NCI-H446 treated with DMSO at 0.1 percent for 48 hours (cell line): Measurements from ENCODE around the gene CHAD.

Experiments used
- DNase-seq: peaks from one replicate; lab custom pipeline; 2025; lab: John Stamatoyannopoulos, UW

CHAD gene

DNA sequence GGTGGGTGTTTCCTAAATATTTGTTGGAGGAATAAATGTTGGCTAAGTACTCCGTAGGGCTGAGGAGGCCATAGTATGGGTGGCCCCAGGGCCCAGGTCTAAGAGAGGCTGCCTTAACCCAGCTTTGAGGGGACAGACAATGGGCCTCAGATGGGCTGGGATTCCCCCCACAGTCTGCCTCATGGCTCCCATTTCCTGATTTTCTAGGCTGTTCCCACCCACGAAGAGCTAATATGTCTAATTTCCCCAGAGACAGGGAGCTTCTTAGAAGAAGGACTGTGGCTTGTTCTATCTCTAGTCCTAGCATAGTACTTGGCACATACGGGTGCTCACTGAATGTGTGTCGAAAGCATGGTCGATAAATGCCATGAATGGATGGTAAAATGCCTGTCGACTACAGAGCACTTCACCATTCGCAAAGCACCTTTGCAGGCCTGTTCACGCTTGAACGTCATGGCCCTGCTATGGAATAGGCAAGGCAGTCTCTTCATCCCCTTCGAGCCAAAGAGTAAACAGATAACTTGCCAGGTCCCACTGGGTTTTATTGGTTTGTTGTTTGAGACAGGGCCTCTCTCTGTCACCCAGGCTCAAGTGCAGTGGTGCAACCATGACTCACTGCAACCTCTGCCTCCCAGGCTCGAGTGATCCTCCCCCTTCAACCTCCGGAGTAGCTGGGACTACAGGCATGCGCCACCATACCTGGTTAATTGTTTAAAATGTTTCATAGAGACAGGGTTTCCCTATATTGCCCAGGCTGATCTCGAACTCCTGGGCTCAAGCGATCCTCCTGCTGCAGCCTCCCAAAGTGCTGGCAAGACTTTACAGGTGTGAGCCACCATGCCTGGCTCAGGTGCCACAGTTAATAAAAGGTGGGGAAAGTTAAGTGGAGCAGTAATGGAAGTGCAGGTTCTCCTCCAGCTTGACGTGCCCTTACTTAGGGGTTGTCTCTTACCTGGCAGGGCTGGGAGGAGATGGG lies 9.7 kb downstream of the CHAD start:
- no peak for DNase-seq

DNA sequence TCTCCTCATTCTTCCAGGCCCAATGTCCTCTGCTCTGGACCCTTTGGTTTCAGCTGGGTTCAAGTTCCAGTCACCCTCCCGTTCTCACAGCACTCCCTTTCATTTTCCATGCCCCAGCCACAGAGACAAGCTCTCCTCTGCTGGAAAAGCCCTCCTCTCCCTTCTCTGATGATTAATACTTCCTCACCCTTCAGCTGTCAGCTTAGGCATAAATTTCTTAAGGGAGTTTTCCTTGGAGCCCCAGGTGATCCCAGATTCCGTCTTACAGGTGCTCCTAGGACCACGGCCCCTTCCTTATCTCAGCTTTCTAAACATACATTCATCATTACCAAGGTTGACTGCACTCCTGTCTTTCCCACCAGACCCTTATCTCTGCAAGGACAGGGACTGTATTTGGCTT lies 10.4 kb downstream of the CHAD start:
- no peak for DNase-seq

GRCh38 chr17:50457621-50458020 lies 11.1 kb downstream of the CHAD start:
- no peak for DNase-seq

DNA sequence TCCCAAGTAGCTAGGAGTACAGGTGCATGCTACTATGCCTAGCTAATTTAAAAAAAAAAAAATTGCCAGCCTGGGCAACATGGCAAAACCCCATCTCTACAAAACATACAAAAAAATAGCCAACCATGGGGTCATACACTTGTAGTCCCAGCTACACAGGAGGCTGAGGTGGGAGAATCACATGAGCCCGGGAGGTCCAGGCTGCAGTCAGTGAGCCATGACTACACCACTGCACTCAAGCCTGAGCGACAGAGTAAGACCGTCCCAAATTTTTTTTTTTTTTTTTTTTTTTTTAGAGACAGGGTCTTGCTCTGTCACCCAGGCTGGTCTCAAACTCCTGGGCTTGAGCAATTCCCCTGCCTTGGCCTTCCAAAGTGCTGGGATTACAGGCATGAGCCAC lies 14.8 kb downstream of the CHAD start:
- no peak for DNase-seq

GRCh38 chr17:50452630-50453300 lies 15.9 kb downstream of the CHAD start:
- DNase-seq: no peak

GRCh38 chr17:50451943-50452629 lies 16.6 kb downstream of the CHAD start:
- DNase-seq: no peak

DNA sequence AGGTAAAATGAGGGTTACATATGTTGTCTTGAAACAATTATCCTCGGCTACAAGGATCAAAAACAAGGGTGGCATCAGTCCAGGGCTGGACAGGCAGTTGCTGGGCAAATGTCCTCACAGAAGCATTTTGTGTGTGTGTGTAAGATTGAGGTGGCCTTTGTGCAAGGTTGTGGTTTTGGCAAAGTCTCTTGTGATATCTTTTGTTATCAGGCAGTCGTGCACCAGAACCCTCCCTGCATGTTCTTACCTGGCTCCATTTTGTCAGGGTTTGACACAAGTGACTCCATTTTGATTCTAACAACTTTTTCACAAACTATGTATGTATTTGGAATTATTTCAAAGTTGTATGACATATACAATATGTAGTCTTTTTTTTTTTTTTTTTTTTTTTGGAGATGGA lies 20.0 kb downstream of the CHAD start:
- no peak for DNase-seq

- no peak for DNase-seq
These were observed 20.6 kb downstream of the CHAD start for GRCh38 chr17:50447870-50448595.

- no peak for DNase-seq
These were observed 22.9 kb downstream of the CHAD start for GRCh38 chr17:50445730-50446325.

- no peak for DNase-seq
These were observed 23.6 kb downstream of the CHAD start for GRCh38 chr17:50444841-50445715.

DNA sequence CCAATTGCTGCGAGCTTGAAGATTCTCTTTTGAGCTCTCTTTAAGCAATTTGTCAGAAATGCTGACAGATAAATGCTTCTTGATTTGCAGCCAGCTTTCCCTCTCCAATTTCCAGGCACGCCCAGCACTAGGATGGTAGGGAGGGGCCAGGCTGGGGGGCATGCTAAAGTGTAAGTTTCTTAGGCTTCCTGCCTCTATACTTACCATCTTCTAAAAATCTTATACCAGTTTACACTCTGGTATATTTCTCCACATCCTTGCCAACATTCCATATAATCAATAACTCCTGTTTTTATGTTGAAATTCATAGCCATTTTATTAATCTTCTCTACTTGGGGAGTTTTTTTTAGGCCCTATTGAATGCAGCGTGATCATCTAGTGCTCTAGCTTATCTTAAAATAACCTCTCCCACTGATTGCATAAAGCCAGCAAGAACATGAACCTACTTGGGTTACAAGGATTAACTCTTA lies 25.1 kb downstream of the CHAD start:
- DNase-seq: no peak

GRCh38 chr17:50440838-50441829 lies 27.5 kb downstream of the CHAD start:
- no peak for DNase-seq

- no peak for DNase-seq
These were observed 28.4 kb downstream of the CHAD start for GRCh38 chr17:50440172-50440837.

DNA sequence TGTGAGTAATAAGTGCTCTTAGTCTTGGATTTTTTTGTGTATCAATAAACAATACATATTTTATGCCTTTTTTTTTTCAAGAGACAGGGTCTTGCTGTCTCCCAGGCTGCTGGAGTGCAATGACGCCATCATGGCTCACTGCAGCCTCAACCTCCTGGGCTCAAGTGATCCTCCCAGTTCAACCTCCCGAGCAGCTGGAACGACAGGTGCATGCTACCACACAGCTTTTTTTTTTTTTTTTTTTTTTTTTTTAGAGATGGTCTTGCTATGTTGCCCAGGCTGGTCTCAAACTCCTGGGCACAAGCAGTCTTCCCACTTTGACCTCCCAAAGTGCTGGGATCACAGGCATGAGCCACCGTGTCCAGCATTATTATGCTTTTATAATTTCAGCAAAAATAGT lies 29.7 kb downstream of the CHAD start:
- no peak for DNase-seq

- no peak for DNase-seq
These were observed 31.3 kb downstream of the CHAD start for GRCh38 chr17:50437409-50437808.

GRCh38 chr17:50432125-50432762 lies 36.4 kb downstream of the CHAD start:
- no peak for DNase-seq

- no peak for DNase-seq
These were observed 37.7 kb downstream of the CHAD start for GRCh38 chr17:50430821-50431618.
